HAP-1 (cell line): ENCODE results near the gene DPP6.

Experiments used
- DNase-seq, 2 experiments: peaks; one replicate each; pipeline ENCODE4 v3.0.0-alpha.2; 2016 to 2020; ENCODE audit warnings: low spot score in 2 of 2
- H3K27me3 ChIP-seq: fragments of 250-450 bp; sonication (Bioruptor Pico); 2 replicates; pipeline ENCODE4 v1.5.1; 2020; ENCODE audit warnings: low read depth, mild to moderate bottlenecking, moderate library complexity
- H3K36me3 ChIP-seq: fragments of 250-450 bp; sonication (Bioruptor Pico); replicated peaks from 2 replicates; pipeline ENCODE4 v1.5.1; 2020; ENCODE audit warnings: mild to moderate bottlenecking
- H3K4me1 ChIP-seq: fragments of 250-450 bp; sonication (Bioruptor Pico); 2 replicates; pipeline ENCODE4 v1.5.1; 2020; ENCODE audit warnings: mild to moderate bottlenecking
- H3K4me3 ChIP-seq: fragments of 250-450 bp; sonication (Bioruptor Pico); 2 replicates; pipeline ENCODE4 v1.5.1; 2020; ENCODE audit warnings: mild to moderate bottlenecking, moderate library complexity
- H3K9me3 ChIP-seq: fragments of 250-450 bp; sonication (Bioruptor Pico); 2 replicates; pipeline ENCODE4 v1.5.1; 2020; ENCODE audit warnings: mild to moderate bottlenecking, moderate library complexity
- in situ Hi-C: fragments of 300-500 bp; cut with MboI; formaldehyde crosslinking; loops from 3 replicates; pipeline ENCODE4 v1.14.3; 2020; ENCODE audit warnings: low sequenced_read_pairs, inconsistent platforms, mixed read lengths

Gene DPP6

GRCh38 chr7:154373956-154374355 is 321.8 kb downstream of the DPP6 start:
- H3K27me3 ChIP-seq, result no peaks in the 10 kb centered on the region
- no peaks in the 10 kb centered on the region for H3K9me3 ChIP-seq
- in situ Hi-C loops, result no loop called here
- DNase-seq, result no peak
- no peaks in the 10 kb centered on the region for H3K4me1 ChIP-seq
- H3K36me3 ChIP-seq, result no peaks in the 10 kb centered on the region
- no peak overlapping the region for H3K4me3 ChIP-seq

DNA sequence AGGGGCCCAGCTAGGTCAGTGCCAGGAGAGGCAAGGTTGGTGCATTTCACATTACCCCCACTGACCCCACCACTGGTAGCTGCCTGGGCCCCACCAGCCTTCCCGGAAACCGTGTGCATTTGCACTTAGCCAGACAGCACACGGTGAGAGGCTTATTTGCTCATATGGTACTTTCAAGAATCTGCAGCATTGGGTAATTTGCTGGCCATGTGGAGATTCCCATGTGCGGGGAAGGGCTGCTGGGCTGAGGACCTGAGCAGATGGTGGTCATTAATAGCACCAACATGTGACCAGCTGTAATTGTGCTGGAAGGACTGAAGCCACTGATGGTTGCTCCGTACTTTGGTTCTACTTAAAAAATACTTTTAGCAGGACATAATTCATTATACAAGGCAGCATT is 323.8 kb downstream of the DPP6 start:
- no peak for DNase-seq
- no peaks in the 10 kb centered on the region for H3K27me3 ChIP-seq
- no peak overlapping the region for H3K4me3 ChIP-seq
- no peaks in the 10 kb centered on the region for H3K4me1 ChIP-seq
- in situ Hi-C loops, result no loop called here
- no peaks in the 10 kb centered on the region for H3K9me3 ChIP-seq
- H3K36me3 ChIP-seq, result no peaks in the 10 kb centered on the region

- no peak overlapping the region for H3K4me3 ChIP-seq
- no peaks in the 10 kb centered on the region for H3K27me3 ChIP-seq
- no peaks in the 10 kb centered on the region for H3K36me3 ChIP-seq
- no peak for DNase-seq
- in situ Hi-C loops, result no loop called here
- no peaks in the 10 kb centered on the region for H3K4me1 ChIP-seq
- no peaks in the 10 kb centered on the region for H3K9me3 ChIP-seq
Measured at GRCh38 chr7:154380771-154381170, 328.6 kb downstream of the DPP6 start.

- Histone ChIP-seq H3K4me1 (no peaks in the 10 kb centered on the region), H3K4me3 (no peak overlapping the region), H3K27me3 (no peaks in the 10 kb centered on the region), H3K9me3 (no peaks in the 10 kb centered on the region), H3K36me3 (no peaks in the 10 kb centered on the region)
- no peak for DNase-seq
- in situ Hi-C loops, result no loop called here
Measured at GRCh38 chr7:154383045-154383444, 330.8 kb downstream of the DPP6 start.

- H3K4me1 ChIP-seq, result no peaks in the 10 kb centered on the region
- in situ Hi-C loops, result no loop called here
- DNase-seq, result no peak
- no peaks in the 10 kb centered on the region for H3K36me3 ChIP-seq
- H3K4me3 ChIP-seq, result no peak overlapping the region
- no peaks in the 10 kb centered on the region for H3K27me3 ChIP-seq
- H3K9me3 ChIP-seq, result no peaks in the 10 kb centered on the region
Measured at GRCh38 chr7:154385214-154385613, 333.0 kb downstream of the DPP6 start.

DNA sequence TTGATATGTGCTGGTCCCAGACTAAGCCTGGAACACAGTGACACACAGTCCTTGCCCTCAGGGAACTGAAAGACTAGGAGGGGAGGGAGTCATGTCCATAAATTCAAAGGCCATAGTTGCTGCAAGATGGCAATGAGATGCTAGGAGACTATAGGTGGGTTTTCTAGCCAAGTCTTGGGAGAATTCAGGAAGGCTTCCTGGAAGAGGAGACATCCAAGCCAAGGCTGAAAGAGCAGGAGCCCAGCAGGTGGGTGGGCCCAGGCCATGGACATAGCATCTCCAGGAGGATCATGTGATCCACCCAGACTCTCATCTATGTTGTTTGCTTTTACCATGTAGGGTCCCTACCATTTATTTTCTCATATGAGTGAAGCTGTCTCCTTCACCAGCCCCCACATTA is 335.1 kb downstream of the DPP6 start:
- no peak for DNase-seq
- no peaks in the 10 kb centered on the region for H3K36me3 ChIP-seq
- H3K27me3 ChIP-seq, result no peaks in the 10 kb centered on the region
- H3K9me3 ChIP-seq, result no peaks in the 10 kb centered on the region
- in situ Hi-C loops, result no loop called here
- H3K4me3 ChIP-seq, result no peak overlapping the region
- H3K4me1 ChIP-seq, result no peaks in the 10 kb centered on the region

DNA sequence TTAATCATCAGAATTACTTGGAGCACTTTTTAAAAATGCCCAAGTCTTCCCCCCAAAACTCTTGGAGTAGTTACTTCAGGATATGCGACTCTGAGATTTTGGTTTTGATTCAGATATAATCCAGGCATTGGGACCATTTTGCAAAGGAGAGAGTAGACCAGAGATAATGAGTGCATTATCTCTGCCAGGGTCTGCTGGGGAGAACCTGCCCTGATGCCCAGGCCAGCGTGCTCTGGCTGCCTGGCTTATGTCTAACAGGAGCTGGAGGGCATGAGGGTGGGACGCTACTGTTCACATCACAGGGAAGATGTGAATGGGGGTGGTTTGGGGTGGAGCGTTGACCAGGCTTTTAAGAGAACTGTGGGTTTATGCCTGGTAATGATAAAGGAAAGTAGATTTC is 336.2 kb downstream of the DPP6 start:
- no peak overlapping the region for H3K4me3 ChIP-seq
- H3K27me3 ChIP-seq, result no peaks in the 10 kb centered on the region
- no peak for DNase-seq
- H3K9me3 ChIP-seq, result no peaks in the 10 kb centered on the region
- no peaks in the 10 kb centered on the region for H3K36me3 ChIP-seq
- H3K4me1 ChIP-seq, result no peaks in the 10 kb centered on the region
- in situ Hi-C loops, result no loop called here

- Histone ChIP-seq H3K27me3 (no peaks in the 10 kb centered on the region), H3K4me3 (no peak overlapping the region), H3K36me3 (no peaks in the 10 kb centered on the region), H3K9me3 (no peaks in the 10 kb centered on the region), H3K4me1 (no peaks in the 10 kb centered on the region)
- no peak for DNase-seq
- in situ Hi-C loops, result no loop called here
Measured at GRCh38 chr7:154388999-154389398, 336.8 kb downstream of the DPP6 start.

GRCh38 chr7:154390961-154391360 is 338.8 kb downstream of the DPP6 start:
- in situ Hi-C loops, result no loop called here
- no peak for DNase-seq

DNA sequence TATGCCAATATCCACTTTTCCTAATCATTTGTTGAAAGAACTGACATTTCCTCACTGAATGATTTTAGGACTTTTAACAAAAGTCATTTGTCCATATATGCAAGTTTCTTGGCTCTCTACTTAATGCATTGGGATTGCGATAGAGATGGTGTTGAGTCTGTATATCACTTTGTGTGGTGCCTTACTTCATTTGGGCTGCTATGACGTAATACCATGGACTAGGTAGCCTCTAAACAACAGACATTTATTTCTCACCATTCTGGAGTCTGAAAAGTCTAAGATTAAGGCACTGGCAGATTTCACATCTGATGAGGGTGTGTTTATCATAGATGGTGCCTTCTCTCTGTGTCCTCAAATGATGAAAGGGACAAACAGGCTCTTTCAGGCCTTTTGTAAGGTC is 342.6 kb downstream of the DPP6 start:
- Histone ChIP-seq H3K4me1 (no peaks in the 10 kb centered on the region), H3K27me3 (no peaks in the 10 kb centered on the region), H3K36me3 (no peaks in the 10 kb centered on the region), H3K4me3 (no peak overlapping the region), H3K9me3 (no peaks in the 10 kb centered on the region)
- no peak for DNase-seq
- in situ Hi-C loops, result no loop called here

More at GRCh38 chr7:154390961-154391360, 338.8 kb downstream of the DPP6 start:
- H3K27me3 ChIP-seq, result no peaks in the 10 kb centered on the region
- no peak overlapping the region for H3K4me3 ChIP-seq
- H3K9me3 ChIP-seq, result no peaks in the 10 kb centered on the region
- H3K36me3 ChIP-seq, result no peaks in the 10 kb centered on the region
- H3K4me1 ChIP-seq, result no peaks in the 10 kb centered on the region

DNA sequence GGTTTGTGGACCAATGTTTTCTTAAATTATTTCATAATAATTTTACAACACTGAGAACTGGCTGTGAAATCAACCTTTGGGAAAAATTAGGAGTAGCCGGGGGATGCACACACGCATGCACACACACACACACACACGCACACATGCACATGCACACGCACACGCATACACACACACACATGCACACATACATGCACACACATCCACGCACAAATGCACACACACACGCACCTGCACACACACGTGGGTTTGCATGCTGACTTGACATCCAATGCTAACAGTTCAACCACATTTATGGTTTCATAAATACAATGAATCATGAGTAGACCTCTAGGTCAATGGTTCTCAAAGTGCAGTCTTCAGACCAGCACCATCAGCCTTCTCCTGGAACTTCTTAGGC is 354.1 kb downstream of the DPP6 start:
- H3K36me3 ChIP-seq, result no peaks in the 10 kb centered on the region
- H3K4me1 ChIP-seq, result no peaks in the 10 kb centered on the region
- in situ Hi-C loops, result no loop called here
- no peaks in the 10 kb centered on the region for H3K27me3 ChIP-seq
- H3K4me3 ChIP-seq, result no peak overlapping the region
- no peaks in the 10 kb centered on the region for H3K9me3 ChIP-seq
- DNase-seq, result no peak

DNA sequence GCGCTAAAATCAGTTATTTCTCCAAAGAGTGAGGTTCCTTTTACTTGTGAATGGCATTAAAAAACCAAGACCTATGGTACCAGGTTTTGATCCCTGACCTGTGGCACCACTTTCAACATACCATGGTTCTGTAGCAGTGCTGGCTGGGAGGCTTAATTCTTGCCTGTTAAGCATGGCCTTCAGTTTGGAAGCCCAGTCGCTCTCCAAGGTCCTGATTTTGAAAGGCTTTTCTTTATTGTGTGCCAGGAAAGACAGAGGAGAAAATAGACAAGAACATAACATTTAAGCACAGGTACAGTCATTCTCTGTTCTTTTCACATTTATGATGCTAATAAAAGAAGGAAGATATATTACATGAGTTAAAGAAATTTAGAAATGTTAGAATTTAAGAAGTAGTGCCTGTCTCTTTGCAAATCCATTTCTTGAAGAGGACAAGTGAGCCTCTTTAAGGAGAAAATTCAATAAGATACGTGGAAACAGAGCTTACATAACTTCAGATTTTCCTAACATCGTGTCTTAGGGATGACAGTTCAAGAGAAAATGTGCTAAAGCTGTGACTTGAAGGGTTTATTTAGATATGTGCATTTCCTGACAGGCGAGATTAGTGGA is 357.6 kb downstream of the DPP6 start:
- Histone ChIP-seq H3K4me3 (no peak overlapping the region), H3K27me3 (no peaks in the 10 kb centered on the region), H3K4me1 (no peaks in the 10 kb centered on the region), H3K9me3 (no peaks in the 10 kb centered on the region), H3K36me3 (no peaks in the 10 kb centered on the region)
- DNase-seq, result peak in 1 of 2 experiments; percentile 16
- in situ Hi-C loops, result no loop called here

DNA sequence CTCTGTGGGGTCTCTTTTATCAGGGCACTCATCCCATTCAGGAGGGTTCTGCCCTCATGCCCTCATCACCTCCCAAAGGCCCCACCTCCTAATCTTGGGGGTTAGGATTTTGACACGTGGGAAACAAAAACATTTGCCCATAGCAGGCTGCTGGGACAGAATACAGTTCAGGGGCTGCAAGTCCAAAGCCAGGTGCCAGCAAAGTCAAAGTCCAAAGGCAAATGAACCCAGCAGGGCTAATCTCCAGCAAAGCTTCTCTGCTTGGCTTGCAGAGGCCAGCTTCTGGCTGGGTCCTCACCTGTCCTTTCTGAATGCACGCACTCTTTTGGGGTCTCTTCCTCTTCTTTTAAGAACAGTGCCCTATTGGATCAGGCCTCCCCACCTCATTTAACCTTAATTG is 359.9 kb downstream of the DPP6 start:
- DNase-seq, result no peak
- Histone ChIP-seq H3K9me3 (no peaks in the 10 kb centered on the region), H3K27me3 (no peaks in the 10 kb centered on the region), H3K36me3 (no peaks in the 10 kb centered on the region), H3K4me3 (no peak overlapping the region), H3K4me1 (no peaks in the 10 kb centered on the region)
- in situ Hi-C loops, result no loop called here

DNA sequence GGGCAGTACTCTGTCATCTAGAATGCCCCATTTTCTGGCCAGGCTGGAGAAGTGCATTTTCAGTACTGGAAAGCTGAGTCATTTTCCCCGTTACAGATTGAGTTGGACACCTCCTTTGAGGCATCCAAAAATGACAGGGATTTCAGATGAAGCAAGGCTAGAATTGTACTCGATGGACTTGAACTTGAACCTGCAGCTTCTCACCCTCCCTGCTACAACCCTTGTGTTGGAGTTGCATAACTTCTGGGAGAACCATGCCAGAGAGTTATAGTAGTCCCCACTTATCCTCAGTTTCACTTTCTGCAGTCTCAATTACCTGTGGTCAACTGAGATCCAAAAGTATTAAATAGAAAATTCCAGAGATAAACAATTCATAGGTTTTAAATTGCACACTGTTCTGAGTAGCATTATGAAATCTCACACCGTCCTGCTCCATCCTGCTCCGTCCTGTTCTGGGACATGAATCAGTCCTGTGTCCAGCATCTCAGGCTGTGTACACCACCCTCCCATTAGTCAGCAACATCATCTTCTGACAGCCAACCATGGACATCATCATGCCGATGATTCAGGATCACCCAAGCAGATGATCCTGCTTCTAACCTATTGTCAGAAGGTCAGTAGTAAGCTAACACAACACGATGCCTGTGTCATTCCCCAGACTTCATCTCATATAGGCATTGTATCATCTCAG is 363.7 kb downstream of the DPP6 start:
- Histone ChIP-seq H3K4me1 (no peaks in the 10 kb centered on the region), H3K4me3 (no peak overlapping the region), H3K9me3 (no peaks in the 10 kb centered on the region), H3K36me3 (no peaks in the 10 kb centered on the region), H3K27me3 (no peaks in the 10 kb centered on the region)
- in situ Hi-C loops, result no loop called here
- DNase-seq, result no peak

DNA sequence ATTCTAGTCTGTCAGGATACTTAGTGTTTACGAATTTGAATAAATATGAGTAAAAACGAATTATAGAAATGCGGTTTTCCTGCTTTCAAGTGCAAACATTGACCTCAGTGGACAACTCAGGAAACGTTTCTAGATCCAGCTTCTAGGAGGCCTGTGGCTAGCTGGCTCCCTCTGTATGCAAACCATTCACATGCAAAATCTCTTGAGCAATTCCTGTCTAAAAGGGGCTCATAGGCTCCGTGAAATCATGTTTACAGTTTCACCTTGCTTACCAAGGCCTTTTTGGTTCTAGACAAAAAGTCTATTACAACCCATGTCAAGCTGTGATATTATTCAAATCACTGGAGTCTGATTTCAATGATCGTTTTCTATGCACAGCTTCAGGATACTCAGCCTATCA is 364.5 kb downstream of the DPP6 start:
- DNase-seq, result no peak
- Histone ChIP-seq H3K4me3 (no peak overlapping the region), H3K9me3 (no peaks in the 10 kb centered on the region), H3K4me1 (no peaks in the 10 kb centered on the region), H3K36me3 (no peaks in the 10 kb centered on the region), H3K27me3 (no peaks in the 10 kb centered on the region)
- in situ Hi-C loops, result no loop called here
